HCT116 (cell line): ENCODE measurements around the gene IGSF6. TPM values are rescaled to one million over a fixed set of nuclear protein-coding genes. Genes with fewer than 3 reads are reported as not detected.

Source experiments
- ATAC-seq: fragments of 200-7000 bp; cut with Tn5 transposase; 2 replicates; pipeline ENCODE4 v1.9.1; 2020; ENCODE audit warnings: mild to moderate bottlenecking, moderate library complexity
- BruUV-seq: library from RNA; stranded (reverse); fragments of 400-500 nt; replicated peaks from 2 replicates; lab custom pipeline; 2021; lab: Mats Ljungman, UMichigan
- CTCF ChIA-PET: fragments of 300-600 bp; sonication (Branson Sonifier 250); formaldehyde crosslinking; loops from one replicate; lab custom pipeline; 2021; ENCODE audit warnings: antibody characterized with exemption; lab: Charles Lee
- POLR2A ChIA-PET: fragments of 300-600, 350-600 bp; sonication (Branson Sonifier 250); formaldehyde crosslinking; loops from one replicate; lab custom pipeline; 2021; ENCODE audit warnings: antibody characterized with exemption; lab: Charles Lee
- RAD21 ChIA-PET, 2 experiments: fragments of 300-600 bp; sonication (Branson Sonifier 250); formaldehyde crosslinking; loops; one replicate each; lab custom pipeline; 2023; ENCODE audit warnings: low total read pairs in 2 of 2; ENCODE audit not compliant: uncharacterized antibody in 2 of 2, unreplicated experiment in 2 of 2, low non-redundant PET in 1 of 2; lab: Charles Lee
- DNase-seq: peaks from one replicate; pipeline ENCODE4 v3.0.0-alpha.2; 2010; ENCODE audit warnings: low read depth, low spot score
- H2AFZ ChIP-seq: fragments of 200-600 bp; shearing (Covaris generic), sonication (generic); 2 replicates; pipeline ENCODE4 v1.6.1; 2017; ENCODE audit warnings: low read depth, mixed run types, mixed read lengths, antibody characterized with exemption, low read length; ENCODE audit not compliant: poor library complexity, severe bottlenecking
- H3K27ac ChIP-seq: 2 replicates; pipeline ENCODE4 v1.5.1; 2012; ENCODE audit warnings: low read depth, low read length
- H3K27me3 ChIP-seq: fragments of 200-600 bp; sonication (generic); 2 replicates; pipeline ENCODE4 v1.6.1; 2016; ENCODE audit warnings: mixed run types, low read length, mixed read lengths; ENCODE audit not compliant: insufficient read depth
- H3K36me3 ChIP-seq, 2 experiments: fragments of 200-500 bp in 1 of 2; fragments of 200-600 bp in 1 of 2; sonication (Bioruptor generic) in 1 of 2; sonication (generic) in 1 of 2; 2 replicates each; pipeline versions ENCODE4 v1.5.1 to v1.6.1; 2014 to 2016; ENCODE audit warnings: low read length in 2 of 2, inconsistent platforms in 1 of 2, mixed read lengths in 1 of 2, mixed run types in 1 of 2; ENCODE audit not compliant: insufficient read depth in 2 of 2, control insufficient read depth in 1 of 2
- H3K4me1 ChIP-seq, 2 experiments: fragments of 200-600 bp in 1 of 2; sonication (generic) in 1 of 2; 2 replicates each; pipeline versions ENCODE4 v1.5.1 to v1.6.1; 2012 to 2017; ENCODE audit warnings: low read length in 2 of 2, inconsistent platforms in 1 of 2, mild to moderate bottlenecking in 1 of 2, mixed read lengths in 1 of 2, mixed run types in 1 of 2, moderate library complexity in 1 of 2; ENCODE audit not compliant: insufficient read depth in 2 of 2, control insufficient read depth in 1 of 2
- H3K4me2 ChIP-seq: fragments of 200-600 bp; sonication (generic); 2 replicates; pipeline ENCODE4 v1.6.1; 2017; ENCODE audit warnings: mixed run types, low read length, mixed read lengths
- H3K4me3 ChIP-seq, 2 experiments: fragments of 200-600 bp in 1 of 2; sonication (generic) in 1 of 2; replicated peaks in 1 of 2; 2 replicates each; pipeline ENCODE4 v1.5.1; 2011 to 2016; ENCODE audit warnings: low read length in 2 of 2, control low read depth in 1 of 2, low read depth in 1 of 2, mild to moderate bottlenecking in 1 of 2, mixed read lengths in 1 of 2, mixed run types in 1 of 2
- H3K79me2 ChIP-seq: fragments of 200-600 bp; sonication (generic); 2 replicates; pipeline ENCODE4 v1.6.1; 2017; ENCODE audit warnings: mild to moderate bottlenecking, mixed run types, low read length, moderate library complexity, mixed read lengths; ENCODE audit not compliant: insufficient read depth
- H3K9ac ChIP-seq: fragments of 200-600 bp; sonication (generic); 2 replicates; pipeline ENCODE4 v1.6.1; 2016; ENCODE audit warnings: low read length, mixed read lengths
- H3K9me2 ChIP-seq: fragments of 200-600 bp; sonication (generic), shearing (Covaris generic); 2 replicates; pipeline ENCODE4 v1.6.1; 2017; ENCODE audit warnings: mixed run types, mild to moderate bottlenecking, moderate library complexity; ENCODE audit not compliant: insufficient read depth
- H3K9me3 ChIP-seq, 2 experiments: fragments of 200-500 bp in 1 of 2; fragments of 200-600 bp in 1 of 2; sonication (Bioruptor generic) in 1 of 2; sonication (generic) in 1 of 2; 2 replicates each; pipeline ENCODE4 v1.6.1; 2014 to 2017; ENCODE audit warnings: low read length in 2 of 2, mixed read lengths in 2 of 2, inconsistent platforms in 1 of 2, low read depth in 1 of 2, mild to moderate bottlenecking in 1 of 2, mixed run types in 1 of 2, moderate library complexity in 1 of 2; ENCODE audit not compliant: control insufficient read depth in 1 of 2, insufficient read depth in 1 of 2
- H4K20me1 ChIP-seq: fragments of 200-600 bp; sonication (generic), shearing (Covaris generic); 2 replicates; pipeline ENCODE4 v1.6.1; 2017; ENCODE audit warnings: mixed run types, mild to moderate bottlenecking, moderate library complexity; ENCODE audit not compliant: insufficient read depth
- CBX3 ChIP-seq: IDR thresholded peaks from 2 replicates; pipeline ENCODE4 v1.6.1; 2012; ENCODE audit warnings: low read depth
- EGR1 ChIP-seq: IDR thresholded peaks from 2 replicates; pipeline ENCODE4 v1.6.1; 2012; ENCODE audit warnings: low read depth
- EZH2phosphoT487 ChIP-seq: fragments of 200-600 bp; IDR thresholded peaks from 2 replicates; pipeline ENCODE4 v1.6.1; 2018; ENCODE audit warnings: antibody characterized with exemption, borderline replicate concordance
- POLR2A ChIP-seq: IDR thresholded peaks from 2 replicates; pipeline ENCODE4 v1.7.0; 2011; ENCODE audit warnings: borderline replicate concordance; ENCODE audit not compliant: insufficient read depth, insufficient read length; ENCODE audit errors: extremely low read depth
- POLR2AphosphoS5 ChIP-seq: IDR thresholded peaks from 2 replicates; pipeline ENCODE4 v1.6.1; 2011; ENCODE audit warnings: mild to moderate bottlenecking, low read depth, low read length, moderate library complexity
- REST ChIP-seq: IDR thresholded peaks from 2 replicates; pipeline ENCODE4 v1.6.1; 2012; ENCODE audit warnings: low read depth
- SP1 ChIP-seq: IDR thresholded peaks from 2 replicates; pipeline ENCODE4 v1.6.1; 2012; ENCODE audit warnings: low read depth
- SRF ChIP-seq: IDR thresholded peaks from 2 replicates; pipeline ENCODE4 v1.6.1; 2012; ENCODE audit warnings: low read depth
- TCF7L2 ChIP-seq: IDR thresholded peaks from 2 replicates; pipeline ENCODE4 v1.7.0; 2011; ENCODE audit warnings: borderline replicate concordance, inconsistent platforms; ENCODE audit not compliant: insufficient read depth, insufficient read length; ENCODE audit errors: extremely low read depth
- YY1 ChIP-seq: IDR thresholded peaks from 2 replicates; pipeline ENCODE4 v1.6.1; 2011; ENCODE audit warnings: low read length, low read depth, moderate library complexity, mild to moderate bottlenecking; ENCODE audit not compliant: insufficient replicate concordance; ENCODE audit errors: extremely low read depth
- ZFX ChIP-seq: fragments of 450-650 bp; IDR thresholded peaks from 2 replicates; pipeline ENCODE4 v1.6.1; 2017
- ZNF274 ChIP-seq: fragments of 200-500 bp; sonication (Bioruptor generic); IDR thresholded peaks from 2 replicates; pipeline ENCODE4 v1.6.1; 2014; ENCODE audit warnings: mild to moderate bottlenecking, low read depth, low read length, inconsistent platforms
- intact Hi-C: fragments of 100-400 bp; cut with micrococcal nuclease; formaldehyde crosslinking; loops from 2 replicates; pipeline ENCODE4 v1.10.0; 2022
- total RNA-seq: library from RNA; stranded (reverse); gene quantifications from one replicate; pipeline ENCODE4 v1.2.1, GENCODE V29; 2021; ENCODE audit not compliant: unreplicated experiment
- TF ChIP-seq, protein P1 (sequence below): IDR thresholded peaks from 2 replicates; pipeline ENCODE4 v1.6.1; 2012
- TF ChIP-seq, protein P2 (sequence below): IDR thresholded peaks from 2 replicates; pipeline ENCODE4 v1.6.1; 2012

Gene IGSF6
- total RNA-seq, 1 experiment from 2014 or later, result not detected

DNA sequence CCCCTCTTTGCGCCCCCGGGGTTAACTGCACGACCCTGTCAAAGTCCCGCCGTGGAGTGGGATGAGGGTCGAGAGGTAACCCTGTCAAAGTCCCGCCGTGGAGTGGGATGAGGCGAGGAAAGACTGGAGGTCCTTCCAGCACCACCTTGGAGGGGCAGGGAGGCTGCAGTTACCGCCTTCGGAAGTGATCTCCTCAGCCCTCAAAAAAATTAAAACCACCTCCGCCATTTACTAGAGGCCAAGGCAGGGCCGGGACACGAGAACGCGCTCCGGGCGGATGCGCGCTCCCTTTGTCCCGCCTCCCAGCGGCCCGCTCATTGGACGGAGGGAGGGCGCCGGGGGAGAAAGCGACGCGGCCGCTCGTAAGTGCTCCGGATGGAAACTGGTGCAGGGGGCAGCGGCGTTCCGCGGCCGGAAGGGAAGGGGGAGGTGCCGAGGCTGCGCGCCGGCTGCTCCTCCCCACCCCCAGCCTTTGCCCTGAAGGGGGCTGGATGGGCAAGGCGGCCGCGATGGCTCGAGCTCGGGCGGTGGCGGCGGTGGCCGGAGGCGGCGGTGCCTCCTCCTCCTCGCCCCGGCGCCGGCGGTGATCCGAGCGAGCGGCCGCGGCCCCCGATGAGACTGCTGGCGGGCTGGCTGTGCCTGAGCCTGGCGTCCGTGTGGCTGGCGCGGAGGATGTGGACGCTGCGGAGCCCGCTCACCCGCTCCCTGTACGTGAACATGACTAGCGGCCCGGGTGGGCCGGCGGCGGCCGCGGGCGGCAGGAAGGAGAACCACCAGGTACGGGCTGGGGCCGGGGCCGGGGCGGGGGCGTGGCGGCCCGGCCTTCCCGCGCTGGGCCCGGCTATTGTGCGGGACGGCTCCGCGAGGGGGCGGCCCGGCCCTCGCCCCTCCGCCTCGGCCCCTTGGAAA is 53.0 kb downstream of the IGSF6 start, which contains the start of gene METTL9:
TSS of gene METTL9 (plus strand) at position 456 of the 909 bp plus-strand sequence. CDS start at position 613, 157 bp downstream.
- Histone ChIP-seq H3K79me2 (peaks cover 30% of the 10 kb centered on the region), H3K27ac (peak within 1 kb of the TSS; percentile 82), H3K27me3 (no peaks in the 10 kb centered on the region), H3K36me3 (no peaks in the 10 kb centered on the region), H2AFZ (no peak within 1 kb of the TSS), H4K20me1 (no peaks in the 10 kb centered on the region), H3K9ac (peak within 1 kb of the TSS; percentile 72), H3K9me2 (no peaks in the 10 kb centered on the region), H3K4me1 (peaks cover 0 to 12% of the 10 kb centered on the region in 2 experiments; a peak in 2 of 4 replicates), H3K4me3 (peak within 1 kb of the TSS; percentile 70 to 72), H3K9me3 (no peaks in the 10 kb centered on the region), H3K4me2 (peak within 1 kb of the TSS; percentile 86)
- CTCF ChIA-PET, result no interaction called here
- ATAC-seq (peak; percentile 95), DNase-seq (peak; percentile 61)
- BruUV-seq, result no TSS peak
- intact Hi-C loops, result no loop called here
- TF ChIP-seq POLR2AphosphoS5, result peak; percentile 78
- TF ChIP-seq, protein P1, sequence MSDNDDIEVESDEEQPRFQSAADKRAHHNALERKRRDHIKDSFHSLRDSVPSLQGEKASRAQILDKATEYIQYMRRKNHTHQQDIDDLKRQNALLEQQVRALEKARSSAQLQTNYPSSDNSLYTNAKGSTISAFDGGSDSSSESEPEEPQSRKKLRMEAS, result 0 out of 2 replicates have a peak, but pooled peaks have one; percentile 30
- TF ChIP-seq REST, result no peak
- peak; percentile 24; the same call in 1 of the 2 replicates for TF ChIP-seq CBX3
- peak; percentile 55; the same call in 1 of the 2 replicates for TF ChIP-seq SRF
- TF ChIP-seq, protein P2, sequence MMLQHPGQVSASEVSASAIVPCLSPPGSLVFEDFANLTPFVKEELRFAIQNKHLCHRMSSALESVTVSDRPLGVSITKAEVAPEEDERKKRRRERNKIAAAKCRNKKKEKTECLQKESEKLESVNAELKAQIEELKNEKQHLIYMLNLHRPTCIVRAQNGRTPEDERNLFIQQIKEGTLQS, result no peak
- TF ChIP-seq POLR2A, result peak; percentile 30
- TF ChIP-seq EZH2phosphoT487, result no peak
- no peak for TF ChIP-seq ZNF274
- TF ChIP-seq TCF7L2, result peak; percentile 10
- peak; percentile 60 for TF ChIP-seq YY1
- TF ChIP-seq SP1, result peak; percentile 67; the same call in 1 of the 2 replicates
- TF ChIP-seq ZFX, result peak; percentile 76
- TF ChIP-seq EGR1, result peak; percentile 23; the same call in 1 of the 2 replicates
- RAD21 ChIA-PET, result no interaction called here
- POLR2A ChIA-PET, result no interaction called here
